ENCODE data around the gene HCN4.

The HCN4 gene

DNA sequence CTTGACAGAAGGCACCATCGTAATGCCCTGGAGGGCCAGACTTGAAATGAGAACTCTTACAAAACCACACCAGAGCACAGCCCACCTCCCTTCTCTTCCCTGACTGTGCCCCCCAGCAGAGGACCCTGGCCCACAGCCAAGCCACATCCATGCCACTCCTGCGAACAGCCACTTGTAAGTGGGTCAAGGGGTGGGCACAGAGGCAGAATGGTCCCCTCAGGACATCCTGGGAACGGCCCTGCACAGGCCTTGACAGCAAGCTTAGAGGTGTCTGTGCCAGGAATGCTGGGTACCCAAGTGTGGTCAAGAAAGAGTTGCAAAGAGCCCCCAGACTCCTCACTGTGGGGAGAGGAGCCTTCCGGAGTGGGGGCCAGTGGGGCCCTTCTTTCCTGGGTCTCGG is 33.3 kb downstream of the HCN4 start:
- TF ChIP-seq, protein P1, sequence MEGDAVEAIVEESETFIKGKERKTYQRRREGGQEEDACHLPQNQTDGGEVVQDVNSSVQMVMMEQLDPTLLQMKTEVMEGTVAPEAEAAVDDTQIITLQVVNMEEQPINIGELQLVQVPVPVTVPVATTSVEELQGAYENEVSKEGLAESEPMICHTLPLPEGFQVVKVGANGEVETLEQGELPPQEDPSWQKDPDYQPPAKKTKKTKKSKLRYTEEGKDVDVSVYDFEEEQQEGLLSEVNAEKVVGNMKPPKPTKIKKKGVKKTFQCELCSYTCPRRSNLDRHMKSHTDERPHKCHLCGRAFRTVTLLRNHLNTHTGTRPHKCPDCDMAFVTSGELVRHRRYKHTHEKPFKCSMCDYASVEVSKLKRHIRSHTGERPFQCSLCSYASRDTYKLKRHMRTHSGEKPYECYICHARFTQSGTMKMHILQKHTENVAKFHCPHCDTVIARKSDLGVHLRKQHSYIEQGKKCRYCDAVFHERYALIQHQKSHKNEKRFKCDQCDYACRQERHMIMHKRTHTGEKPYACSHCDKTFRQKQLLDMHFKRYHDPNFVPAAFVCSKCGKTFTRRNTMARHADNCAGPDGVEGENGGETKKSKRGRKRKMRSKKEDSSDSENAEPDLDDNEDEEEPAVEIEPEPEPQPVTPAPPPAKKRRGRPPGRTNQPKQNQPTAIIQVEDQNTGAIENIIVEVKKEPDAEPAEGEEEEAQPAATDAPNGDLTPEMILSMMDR (IDR thresholded peaks at IDR 0.05; ENCODE audit: extremely low read depth, missing control alignments): no peak
- DNase-seq (ENCODE audit: low spot score): no peak

DNA sequence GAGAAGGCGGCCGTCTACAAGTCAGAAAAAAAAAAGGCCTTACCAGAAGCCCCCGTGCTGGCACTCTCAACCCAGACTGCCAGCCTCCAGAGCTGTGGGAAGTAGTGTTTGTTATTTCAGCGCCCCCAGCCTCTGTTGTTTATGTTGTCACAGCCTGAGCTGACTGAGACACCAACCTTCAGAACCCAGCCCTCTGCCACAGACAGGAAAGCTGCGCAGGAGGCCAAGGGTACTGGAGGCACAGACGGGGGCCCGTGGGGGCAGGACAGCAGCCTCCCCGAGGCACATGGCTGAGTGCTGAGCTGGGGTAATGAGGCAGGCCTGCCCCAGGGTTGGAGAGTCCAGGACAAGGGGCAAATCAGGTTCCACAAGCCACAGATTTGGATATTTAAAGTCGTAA is 33.7 kb downstream of the HCN4 start:
- TF ChIP-seq, protein P1 (IDR thresholded peaks at IDR 0.05; ENCODE audit: extremely low read depth, missing control alignments): no peak
- DNase-seq (ENCODE audit: low spot score): no peak

DNA sequence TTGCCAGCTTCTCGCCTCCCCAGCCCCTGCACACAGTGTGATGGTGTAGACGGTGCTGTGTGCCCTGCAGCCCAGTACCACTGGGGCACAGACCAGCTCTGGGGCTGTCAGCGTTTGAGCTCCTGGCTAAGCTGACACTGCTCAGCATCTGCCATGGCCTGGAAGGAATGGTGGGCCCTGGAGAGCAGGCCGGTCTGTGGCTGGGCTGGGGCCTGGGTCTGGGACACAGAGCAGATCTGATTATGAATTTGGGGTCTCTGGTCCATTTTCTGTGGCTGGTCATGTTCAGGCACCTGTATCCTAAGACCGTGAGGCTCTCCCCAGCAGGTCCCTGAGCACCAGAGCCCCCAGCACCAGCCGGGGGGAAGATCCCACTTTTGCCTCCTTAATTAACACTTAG is 34.7 kb downstream of the HCN4 start:
- DNase-seq (ENCODE audit: low spot score): no peak
- TF ChIP-seq, protein P1 (IDR thresholded peaks at IDR 0.05; ENCODE audit: extremely low read depth, missing control alignments): no peak

DNA sequence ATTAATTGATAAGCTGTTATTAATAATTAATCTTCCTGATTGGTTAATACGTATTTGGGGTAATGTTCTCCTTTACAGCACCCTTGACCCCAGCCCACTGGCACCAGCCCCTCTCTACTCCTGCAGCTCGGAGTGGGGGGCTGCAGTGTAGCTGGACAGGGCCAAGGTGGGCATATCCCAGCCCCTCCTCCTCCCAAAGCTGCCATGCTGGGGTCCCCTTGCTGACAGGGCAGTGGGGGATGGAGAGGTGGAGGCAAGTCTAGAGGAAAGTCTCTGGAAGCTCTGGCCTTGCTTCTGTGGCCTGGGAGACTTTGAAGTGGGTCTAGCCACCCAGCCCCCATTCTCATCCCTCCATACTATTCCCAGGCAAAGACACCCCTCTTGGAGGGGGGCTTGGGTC is 35.8 kb downstream of the HCN4 start:
- TF ChIP-seq, protein P1 (IDR thresholded peaks at IDR 0.05; ENCODE audit: extremely low read depth, missing control alignments): no peak
- DNase-seq (ENCODE audit: low spot score): no peak

DNA sequence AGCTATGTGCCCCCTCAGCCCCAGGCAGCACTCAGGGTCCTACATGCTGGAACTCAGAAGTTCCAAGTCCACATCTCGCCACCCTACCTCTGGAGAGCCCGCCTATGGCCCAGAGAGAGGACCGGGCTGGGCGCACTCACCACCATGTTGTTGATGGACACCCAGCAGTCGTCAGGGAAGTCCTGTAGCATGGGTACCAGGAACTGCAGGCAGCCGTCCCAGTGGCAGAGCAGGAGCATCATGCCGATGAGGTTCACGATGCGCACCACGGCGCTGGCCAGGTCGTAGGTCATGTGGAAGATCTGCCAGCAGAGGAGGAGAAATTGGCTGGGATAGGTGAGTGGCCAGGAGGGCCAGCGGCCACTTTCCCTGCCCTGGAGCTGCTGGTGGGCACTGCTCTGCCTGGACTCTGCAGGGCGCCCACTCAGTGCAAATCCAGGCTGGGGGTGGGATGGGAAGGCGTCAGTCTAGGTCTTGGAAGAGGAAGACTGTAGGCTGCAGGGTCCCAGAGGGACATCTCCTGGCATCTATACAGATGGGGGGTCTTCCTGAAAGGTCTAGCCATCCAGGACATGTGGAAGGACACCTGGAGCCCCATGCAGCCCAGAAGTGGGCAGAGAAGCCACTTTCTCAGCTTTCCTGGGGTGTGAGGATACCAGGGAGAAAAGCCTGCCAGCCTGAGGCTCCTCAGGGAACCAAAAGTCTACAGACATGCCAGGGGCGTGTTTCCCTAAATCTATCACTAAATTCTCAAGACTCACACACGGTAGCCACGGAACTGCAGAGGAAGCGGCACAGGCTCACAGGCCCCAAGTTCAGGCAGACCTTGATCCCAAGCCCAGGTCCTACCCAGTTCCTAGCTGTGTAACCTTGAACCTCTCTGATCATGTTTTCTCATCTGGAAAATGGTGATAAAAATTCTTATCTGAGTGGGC is 36.5 kb downstream of the HCN4 start:
- TF ChIP-seq, protein P1 (IDR thresholded peaks at IDR 0.05; ENCODE audit: extremely low read depth, missing control alignments): no peak
- DNase-seq (ENCODE audit: low spot score): no peak

DNA sequence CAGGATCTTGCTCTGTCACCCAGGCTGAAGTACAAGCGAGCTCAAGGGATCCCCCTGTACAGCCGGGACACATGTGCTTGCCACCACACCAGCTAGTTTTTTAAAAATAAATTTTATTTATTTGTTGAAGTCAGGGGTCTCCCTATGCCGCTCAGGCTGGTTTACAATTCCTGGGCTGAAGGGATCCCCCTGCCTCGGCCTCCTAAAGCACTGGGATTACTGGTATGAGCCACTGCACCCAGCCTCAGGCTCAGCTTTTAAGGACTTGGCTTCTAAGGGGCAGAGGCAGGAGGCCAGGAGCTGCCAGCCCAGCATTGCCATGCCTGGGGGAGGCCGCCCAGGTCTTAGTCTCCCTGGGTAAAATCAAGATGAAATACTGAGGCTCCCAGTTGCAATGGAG is 37.3 kb downstream of the HCN4 start:
- TF ChIP-seq, protein P1 (IDR thresholded peaks at IDR 0.05; ENCODE audit: extremely low read depth, missing control alignments): no peak
- DNase-seq (ENCODE audit: low spot score): no peak

DNA sequence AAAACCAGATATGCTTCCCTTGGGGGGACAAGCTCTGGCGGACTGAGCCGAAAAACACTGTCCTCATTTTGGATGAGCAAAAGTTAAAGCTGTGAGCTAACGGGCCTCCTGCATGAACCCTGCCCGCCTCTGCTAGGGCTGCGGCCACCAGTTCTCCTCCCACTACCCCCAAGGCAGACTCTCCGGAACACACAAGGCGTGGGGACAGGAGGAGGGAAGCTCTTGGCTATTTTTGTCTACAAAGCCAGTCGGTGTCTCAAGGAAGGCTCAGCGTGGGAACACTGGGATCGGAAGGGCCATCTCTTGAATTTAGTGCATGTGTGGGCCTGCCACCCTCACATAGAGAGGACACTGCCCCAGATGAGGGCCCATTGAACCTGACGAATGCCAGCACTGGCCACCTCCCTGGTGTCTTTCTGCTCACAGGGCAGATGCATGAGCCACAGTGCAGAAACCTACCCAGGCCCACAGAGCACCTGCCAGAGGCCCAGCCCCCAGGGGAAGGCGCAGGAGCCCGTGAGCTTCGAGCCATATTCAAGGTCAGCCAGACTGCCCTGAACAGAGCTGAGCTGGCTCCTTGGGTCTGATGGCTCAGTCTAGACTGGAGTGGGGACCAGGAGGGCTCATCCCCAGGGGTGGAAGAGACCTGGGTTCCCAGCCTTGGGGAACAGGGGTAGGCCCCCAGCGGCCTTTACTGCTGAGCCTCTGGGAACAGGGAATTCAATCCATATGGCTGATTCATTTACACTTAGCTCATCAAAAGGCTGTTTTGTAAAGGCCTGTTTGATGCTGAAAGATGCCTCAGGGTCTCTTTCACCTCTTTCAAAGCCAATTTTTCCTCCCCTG is 38.3 kb downstream of the HCN4 start:
- TF ChIP-seq, protein P1 (IDR thresholded peaks at IDR 0.05; ENCODE audit: extremely low read depth, missing control alignments): no peak
- DNase-seq (ENCODE audit: low spot score): no peak
